Muscle of leg (tissue), 11 donors: ENCODE measurements around the gene LIN54. TPM values are rescaled to one million over a fixed set of nuclear protein-coding genes. Genes with fewer than 3 reads are reported as not detected.

Source experiments
- DNase-seq: peaks from one replicate; pipeline ENCODE4 v3.0.0; 2013
- H3K27ac ChIP-seq: one replicate; pipeline ENCODE4 v1.5.1; 2013; ENCODE audit warnings: mild to moderate bottlenecking, low read length, control low read depth
- H3K27me3 ChIP-seq: one replicate; pipeline ENCODE4 v1.6.1; 2013; ENCODE audit warnings: low read length; ENCODE audit not compliant: control insufficient read depth, insufficient read depth
- H3K36me3 ChIP-seq: one replicate; pipeline ENCODE4 v1.6.1; 2013; ENCODE audit warnings: low read length; ENCODE audit not compliant: control insufficient read depth, insufficient read depth
- H3K4me1 ChIP-seq: one replicate; pipeline ENCODE4 v1.6.1; 2013; ENCODE audit warnings: low read length; ENCODE audit not compliant: control insufficient read depth, insufficient read depth
- H3K4me3 ChIP-seq: one replicate; pipeline ENCODE4 v1.5.1; 2013; ENCODE audit warnings: low read length, control low read depth
- H3K9me3 ChIP-seq: replicated peaks from 2 replicates; pipeline ENCODE4 v1.6.1; 2013; ENCODE audit warnings: low read depth, low read length; ENCODE audit not compliant: control insufficient read depth
- WGBS: methylation state at CpG from one replicate; pipeline ENCODE4 v1.1.5; 2013; ENCODE audit warnings: missing lambda C conversion rate; ENCODE audit not compliant: insufficient coverage; 5-methylcytosine and 5-hydroxymethylcytosine counted together
- polyA plus RNA-seq, 8 donors: library from polyadenylated mRNA; unstranded; fragments of 120-200 nt; gene quantifications; one replicate each; pipeline versions ENCODE4 v1.2.1 to v1.2.3, GENCODE V29; 2013; ENCODE audit warnings: inconsistent platforms in 1 of 8, low replicate concordance in 1 of 8; ENCODE audit not compliant: insufficient read length in 8 of 8, insufficient read depth in 1 of 8
- total RNA-seq: library from RNA; stranded (reverse); fragments of 120-200 nt; gene quantifications from one replicate; pipeline ENCODE4 v1.2.4, GENCODE V29; 2013

LIN54 gene
- total and polyA plus RNA-seq, 9 donors = 7.4 to 10.0 (median 8.7) TPM

DNA sequence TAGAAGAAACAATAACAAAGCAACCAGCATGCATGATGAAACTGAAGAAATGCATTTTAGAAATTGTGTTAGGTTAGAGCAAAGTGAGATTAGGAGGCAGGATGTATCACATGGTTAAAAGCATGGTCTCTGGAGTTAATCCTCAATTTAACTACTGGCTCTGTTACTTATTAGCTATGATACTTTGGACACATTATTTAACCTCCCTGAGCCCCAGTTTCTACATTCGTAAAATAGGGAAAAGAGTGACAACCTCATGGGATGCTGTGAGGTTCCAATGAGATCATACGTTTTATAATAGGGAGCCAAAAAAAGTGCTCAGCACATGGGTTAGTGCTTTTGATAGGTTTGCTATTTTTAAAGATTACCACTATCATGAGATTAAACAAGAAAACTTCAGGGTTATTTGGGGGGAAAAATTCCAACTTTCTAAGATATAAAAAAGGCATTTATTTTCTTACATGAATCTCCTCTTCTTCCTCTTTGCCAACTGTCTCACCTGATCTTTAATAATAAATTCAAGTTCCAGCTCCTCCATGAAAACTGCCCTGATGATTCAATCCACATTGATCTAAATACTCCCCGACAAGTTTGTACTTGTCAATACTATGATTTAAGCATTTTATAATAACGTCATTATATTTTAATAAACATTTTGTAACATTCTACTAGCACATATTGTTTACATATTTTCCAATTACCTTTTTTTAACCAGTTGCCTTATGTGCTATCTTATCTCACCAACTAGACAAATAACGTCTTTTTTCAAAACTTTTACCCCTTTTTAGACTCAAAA is 124.3 kb downstream of the LIN54 start:
- H3K27me3 ChIP-seq = no peaks in the 10 kb centered on the region
- no peaks in the 10 kb centered on the region for H3K4me1 ChIP-seq
- H3K36me3 ChIP-seq = no peaks in the 10 kb centered on the region
- no CpG with 5 or more reads among the region's 5 CpGs for WGBS
- no peaks in the 10 kb centered on the region for H3K9me3 ChIP-seq
- DNase-seq = no peak
- no peak overlapping the region for H3K27ac ChIP-seq
- no peak overlapping the region for H3K4me3 ChIP-seq

DNA sequence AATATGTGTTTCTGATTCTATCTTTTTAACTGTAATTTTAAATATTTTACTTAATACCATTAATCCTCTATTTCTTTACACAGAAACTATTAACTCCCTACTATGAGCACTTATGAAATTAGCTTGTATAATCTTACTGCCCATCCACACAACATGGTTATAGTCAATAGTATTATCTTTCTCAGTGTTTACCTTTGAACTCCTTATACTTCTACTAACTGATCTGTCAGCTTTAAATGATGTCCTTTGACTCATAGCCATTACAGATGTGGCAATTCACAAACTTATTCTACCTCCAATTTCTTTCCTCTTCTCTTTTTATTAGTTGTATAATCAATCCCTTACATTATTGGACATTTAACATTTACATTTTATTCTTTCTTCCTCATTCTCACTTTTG is 125.2 kb downstream of the LIN54 start:
- H3K27ac ChIP-seq = no peak overlapping the region
- H3K36me3 ChIP-seq = no peaks in the 10 kb centered on the region
- no peak overlapping the region for H3K4me3 ChIP-seq
- DNase-seq = no peak
- H3K4me1 ChIP-seq = no peaks in the 10 kb centered on the region
- H3K9me3 ChIP-seq = no peaks in the 10 kb centered on the region
- no peaks in the 10 kb centered on the region for H3K27me3 ChIP-seq

Other genes starting within 250 kb of the LIN54 start
- 10.2 TPM for gene SCD5, start 212.0 kb downstream of the LIN54 start, total RNA-seq
- 10 to 100 TPM in 5 of 8 donors, 1 to 10 TPM in 3; 7.0 to 16.5 (median 13.1) TPM for gene SCD5, start 212.0 kb downstream of the LIN54 start, polyA plus RNA-seq
- 163 TPM for gene SEC31A, start 119.7 kb downstream of the LIN54 start, total RNA-seq
- gene SEC31A, start 119.7 kb downstream of the LIN54 start, polyA plus RNA-seq = 100 to 1,000 TPM; 158 to 213 (median 177) TPM
- 12.8 TPM for gene THAP9, start 110.1 kb downstream of the LIN54 start, total RNA-seq
- 1 to 10 TPM; 5.4 to 7.6 (median 6.4) TPM for gene THAP9, start 110.1 kb downstream of the LIN54 start, polyA plus RNA-seq
- gene COPS4, start 24.4 kb upstream of the LIN54 start, total RNA-seq = 69.1 TPM
- gene COPS4, start 24.4 kb upstream of the LIN54 start, polyA plus RNA-seq = 10 to 100 TPM; 54.1 to 67.6 (median 60.5) TPM
- 0.84 TPM for gene PLAC8, start 103.9 kb upstream of the LIN54 start, total RNA-seq
- 1 to 10 TPM; 1.1 to 8.1 (median 1.9) TPM for gene PLAC8, start 103.9 kb upstream of the LIN54 start, polyA plus RNA-seq